Sigmoid colon (tissue), 7 donors: ENCODE results near the gene MAF. TPM values are rescaled to one million over a fixed set of nuclear protein-coding genes. Genes with fewer than 3 reads are reported as not detected.

Experiments used
- DNase-seq: peaks from one replicate; pipeline ENCODE4 v3.0.0-alpha.2; 2019
- H3K27ac ChIP-seq, 4 donors: fragments of 200-600 bp; sonication (generic); one replicate each; pipeline ENCODE4 v1.5.1; 2016 to 2019; ENCODE audit warnings: mild to moderate bottlenecking in 1 of 4
- H3K27me3 ChIP-seq, 3 donors: fragments of 200-600 bp; sonication (generic); one replicate each; pipeline ENCODE4 v1.5.1; 2019; ENCODE audit warnings: mild to moderate bottlenecking in 1 of 3
- H3K36me3 ChIP-seq, 4 donors: fragments of 200-600 bp; sonication (generic); one replicate each; pipeline ENCODE4 v1.5.1; 2016 to 2019
- H3K4me1 ChIP-seq, 4 donors: fragments of 200-600 bp; sonication (generic); one replicate each; pipeline ENCODE4 v1.5.1; 2017 to 2019
- H3K4me3 ChIP-seq, 4 donors: fragments of 200-600 bp; sonication (generic); one replicate each; pipeline ENCODE4 v1.5.1; 2017 to 2019; ENCODE audit warnings: mild to moderate bottlenecking in 2 of 4, moderate library complexity in 1 of 4
- H3K9me3 ChIP-seq, 4 donors: fragments of 200-600 bp in 3 of 4; sonication (generic) in 3 of 4; one replicate each; pipeline versions ENCODE4 v1.5.1 to v1.6.1; 2013 to 2019
- CTCF ChIP-seq, 4 experiments: fragments of 450-650 bp in 3 of 4; fragments of 200-600 bp in 1 of 4; IDR thresholded peaks; one replicate each; pipeline ENCODE4 v1.5.1; 2016 to 2019; ENCODE audit warnings: antibody characterized with exemption in 4 of 4, mild to moderate bottlenecking in 3 of 4, moderate library complexity in 2 of 4
- EP300 ChIP-seq, 4 donors: sonication (generic); formaldehyde crosslinking; IDR thresholded peaks; one replicate each; pipeline ENCODE4 v1.6.1; 2017; ENCODE audit warnings: antibody characterized with exemption in 4 of 4
- POLR2A ChIP-seq, 2 donors: fragments of 450-650 bp; IDR thresholded peaks; one replicate each; pipeline ENCODE4 v1.6.1; 2016; ENCODE audit warnings: antibody characterized with exemption in 2 of 2, mild to moderate bottlenecking in 2 of 2, moderate library complexity in 2 of 2
- POLR2AphosphoS5 ChIP-seq, 4 donors: sonication (generic); formaldehyde crosslinking; IDR thresholded peaks; one replicate each; pipeline ENCODE4 v1.6.1; 2017; ENCODE audit warnings: antibody characterized with exemption in 4 of 4
- WGBS, 2 donors: extraction: QIAGEN DNeasy Blood & Tissue Kit; methylation state at CpG; one replicate each; pipeline ENCODE4 v1.1.7; 2013; 5-methylcytosine and 5-hydroxymethylcytosine counted together
- intact Hi-C: fragments of 100-400 bp; cut with DNase I; formaldehyde crosslinking; loops from one replicate; pipeline ENCODE4 v1.15.1; 2023
- polyA plus RNA-seq, 3 donors: library from polyadenylated mRNA; stranded (reverse); fragments of 200-250 nt; gene quantifications; one replicate each; pipeline ENCODE4 v1.2.3, GENCODE V29; 2013
- total RNA-seq, 4 donors: library from RNA; depleted of rRNA; stranded (reverse); fragments of >200 nt; gene quantifications; one replicate each; pipeline ENCODE4 v1.1.0, GENCODE V29; 2016
- donor health status: healthy with polysubstance abuse.
- donor health status: Bipolar disorder and iron deficiency.
- donor health status: healthy.

Gene MAF
- total and polyA plus RNA-seq, 7 donors: 6.0 to 46.3 (median 19.1) TPM

- WGBS, 2 donors: 81 to 89% methylated on average over 1 of the region's 1 CpG
- TF ChIP-seq POLR2A (IDR thresholded peaks at IDR 0.05) (no peak), EP300 (IDR thresholded peaks at IDR 0.05) (no peak), CTCF (IDR thresholded peaks at IDR 0.05) (no peak), POLR2AphosphoS5 (IDR thresholded peaks at IDR 0.05) (no peak)
Measured at GRCh38 chr16:79621027-79621426, 20.5 kb upstream of the MAF start.

GRCh38 chr16:79618692-79619050, 18.1 kb upstream of the MAF start:
- WGBS, 2 donors: 82 to 84% methylated on average over 7 of the region's 7 CpGs
- intact Hi-C loops: no loop called here
- TF ChIP-seq POLR2A (IDR thresholded peaks at IDR 0.05) (no peak), POLR2AphosphoS5 (IDR thresholded peaks at IDR 0.05) (no peak), EP300 (IDR thresholded peaks at IDR 0.05) (no peak)

More at GRCh38 chr16:79621027-79621426, 20.5 kb upstream of the MAF start:
- Histone ChIP-seq H3K9me3 (no peaks in the 10 kb centered on the region), H3K27me3 (no peaks in the 10 kb centered on the region), H3K27ac (no peak overlapping the region), H3K36me3 (no peaks in the 10 kb centered on the region), H3K4me1 (no peaks in the 10 kb centered on the region), H3K4me3 (no peak overlapping the region)
- intact Hi-C loops: no loop called here
- DNase-seq: no peak

GRCh38 chr16:79618041-79618691, 17.6 kb upstream of the MAF start:
- Histone ChIP-seq H3K4me1 (no peaks in the 10 kb centered on the region), H3K36me3 (no peaks in the 10 kb centered on the region), H3K27ac (no peak overlapping the region), H3K27me3 (no peaks in the 10 kb centered on the region), H3K9me3 (no peaks in the 10 kb centered on the region), H3K4me3 (no peak overlapping the region)
- intact Hi-C loops: no loop called here
- WGBS, 2 donors: 66 to 83% methylated on average over 5 of the region's 5 CpGs
- TF ChIP-seq POLR2AphosphoS5 (IDR thresholded peaks at IDR 0.05): no peak
- TF ChIP-seq POLR2A (IDR thresholded peaks at IDR 0.05): no peak
- TF ChIP-seq CTCF (IDR thresholded peaks at IDR 0.05): no peak
- TF ChIP-seq EP300 (IDR thresholded peaks at IDR 0.05): no peak
- no peak for DNase-seq

More at GRCh38 chr16:79618692-79619050, 18.1 kb upstream of the MAF start:
- Histone ChIP-seq H3K27ac (no peak overlapping the region), H3K4me3 (no peak overlapping the region), H3K36me3 (no peaks in the 10 kb centered on the region), H3K4me1 (no peaks in the 10 kb centered on the region), H3K27me3 (no peaks in the 10 kb centered on the region), H3K9me3 (no peaks in the 10 kb centered on the region)
- no peak for DNase-seq

GRCh38 chr16:79613009-79613408, 12.5 kb upstream of the MAF start:
- no peak for TF ChIP-seq EP300 (IDR thresholded peaks at IDR 0.05)
- no peak for TF ChIP-seq CTCF (IDR thresholded peaks at IDR 0.05)
- TF ChIP-seq POLR2A (IDR thresholded peaks at IDR 0.05): no peak
- no peak for TF ChIP-seq POLR2AphosphoS5 (IDR thresholded peaks at IDR 0.05)
- no peaks in the 10 kb centered on the region for H3K9me3 ChIP-seq
- peaks cover 0 to 7% (median 1%) of the 10 kb centered on the region in 4 donors for H3K4me1 ChIP-seq
- H3K27me3 ChIP-seq: no peaks in the 10 kb centered on the region
- DNase-seq: no peak
- H3K27ac ChIP-seq: no peak overlapping the region
- intact Hi-C loops: no loop called here
- H3K4me3 ChIP-seq: no peak overlapping the region
- 82 to 85% methylated on average over 4 of the region's 4 CpGs for WGBS, 2 donors
- no peaks in the 10 kb centered on the region for H3K36me3 ChIP-seq

- Histone ChIP-seq H3K36me3 (no peaks in the 10 kb centered on the region), H3K4me3 (no peak overlapping the region), H3K4me1 (peaks cover 0 to 15% (median 9%) of the 10 kb centered on the region in 4 donors), H3K9me3 (no peaks in the 10 kb centered on the region), H3K27me3 (no peaks in the 10 kb centered on the region), H3K27ac (no peak overlapping the region)
- DNase-seq: no peak
- intact Hi-C loops: no loop called here
- WGBS, 2 donors: 40 to 75% methylated on average over 2 of the region's 2 CpGs
- TF ChIP-seq CTCF (IDR thresholded peaks at IDR 0.05): no peak
- TF ChIP-seq EP300 (IDR thresholded peaks at IDR 0.05): no peak
- TF ChIP-seq POLR2A (IDR thresholded peaks at IDR 0.05): no peak
- no peak for TF ChIP-seq POLR2AphosphoS5 (IDR thresholded peaks at IDR 0.05)
Measured at GRCh38 chr16:79612207-79612606, 11.7 kb upstream of the MAF start.
